Measurements from ENCODE around the gene TWF2.

Gene TWF2

GRCh38 chr3:52218454-52218853 is 20.5 kb downstream of the TWF2 start:
- 0 out of 2 replicates have a peak overlapping the region, but pooled peaks have one; percentile 35 for H2AFZ ChIP-seq (ENCODE audit: low read length)
- peaks cover 31% of the 10 kb centered on the region for H3K79me2 ChIP-seq (ENCODE audit: insufficient read depth, low read length)
- H3K27me3 ChIP-seq (ENCODE audit: insufficient read depth, low read length, poor library complexity, severe bottlenecking): no peaks in the 10 kb centered on the region
- H3K4me3 ChIP-seq (ENCODE audit: low read length, poor library complexity, severe bottlenecking): peak overlapping the region; percentile 74
- peak overlapping the region; percentile 70 for H3K9ac ChIP-seq (ENCODE audit: low read depth, low read length, poor library complexity, severe bottlenecking)
- H4K20me1 ChIP-seq (ENCODE audit: insufficient read depth, low read length, poor library complexity, severe bottlenecking): no peaks in the 10 kb centered on the region
- no peaks in the 10 kb centered on the region for H3K9me2 ChIP-seq (replicated peaks; ENCODE audit: low read depth, low read length)
- H3K4me1 ChIP-seq (ENCODE audit: insufficient read depth, low read length, poor library complexity, severe bottlenecking): peaks cover 63% of the 10 kb centered on the region
- peaks cover 22% of the 10 kb centered on the region; the same call in 1 of the 2 replicates for H3K36me3 ChIP-seq (ENCODE audit: insufficient read depth, low read length)
- peaks cover 13% of the 10 kb centered on the region; the same call in 1 of the 2 replicates for H3F3A ChIP-seq (ENCODE audit: low read depth)
- peak overlapping the region; percentile 98 for H3K4me2 ChIP-seq (ENCODE audit: low read depth, low read length, poor library complexity, severe bottlenecking)
- no peaks in the 10 kb centered on the region for H3K9me3 ChIP-seq (ENCODE audit: insufficient read depth, low read depth, low read length)
- no peak for TF ChIP-seq EZH2phosphoT487 (IDR thresholded peaks at IDR 0.05; ENCODE audit: borderline replicate concordance)
- TF ChIP-seq CTCF (conservative IDR thresholded peaks at IDR 0.05; ENCODE audit: low read length): no peak

DNA sequence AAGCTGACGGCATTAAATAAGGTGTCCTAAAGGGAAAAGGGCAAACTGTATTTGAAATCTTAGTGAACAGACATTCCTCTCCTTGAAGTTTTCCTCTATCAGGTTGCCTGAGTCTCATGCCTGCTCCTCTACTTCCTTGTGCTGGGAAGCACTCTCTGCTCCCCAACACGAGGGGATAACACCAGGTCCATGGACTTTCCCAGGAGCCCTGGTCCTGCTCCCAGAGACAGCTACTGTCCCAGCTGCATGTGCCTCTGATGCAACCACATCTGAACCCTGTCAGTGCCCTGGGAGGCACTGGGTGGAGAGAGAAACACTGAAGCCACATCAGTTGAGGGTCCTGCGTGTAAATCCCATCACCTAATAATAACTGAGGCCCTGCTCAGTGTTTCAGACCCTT is 20.9 kb downstream of the TWF2 start:
- no peak for TF ChIP-seq CTCF (conservative IDR thresholded peaks at IDR 0.05; ENCODE audit: low read length)
- TF ChIP-seq EZH2phosphoT487 (IDR thresholded peaks at IDR 0.05; ENCODE audit: borderline replicate concordance): no peak
- Histone ChIP-seq H3K27me3 (ENCODE audit: insufficient read depth, low read length, poor library complexity, severe bottlenecking) (no peaks in the 10 kb centered on the region), H3K9ac (ENCODE audit: low read depth, low read length, poor library complexity, severe bottlenecking) (peak overlapping the region; percentile 70), H3K9me2 (replicated peaks; ENCODE audit: low read depth, low read length) (no peaks in the 10 kb centered on the region), H3K4me3 (ENCODE audit: low read length, poor library complexity, severe bottlenecking) (peak overlapping the region; percentile 74), H3K9me3 (ENCODE audit: insufficient read depth, low read depth, low read length) (no peaks in the 10 kb centered on the region), H3F3A (ENCODE audit: low read depth) (peaks cover 13% of the 10 kb centered on the region; the same call in 1 of the 2 replicates), H3K79me2 (ENCODE audit: insufficient read depth, low read length) (peaks cover 27% of the 10 kb centered on the region), H2AFZ (ENCODE audit: low read length) (no peak overlapping the region), H3K4me1 (ENCODE audit: insufficient read depth, low read length, poor library complexity, severe bottlenecking) (peaks cover 60% of the 10 kb centered on the region), H4K20me1 (ENCODE audit: insufficient read depth, low read length, poor library complexity, severe bottlenecking) (no peaks in the 10 kb centered on the region), H3K36me3 (ENCODE audit: insufficient read depth, low read length) (peaks cover 26% of the 10 kb centered on the region; the same call in 1 of the 2 replicates), H3K4me2 (ENCODE audit: low read depth, low read length, poor library complexity, severe bottlenecking) (peak overlapping the region; percentile 98)

GRCh38 chr3:52217409-52217805 is 21.6 kb downstream of the TWF2 start:
- TF ChIP-seq CTCF (conservative IDR thresholded peaks at IDR 0.05; ENCODE audit: low read length) (no peak), EZH2phosphoT487 (IDR thresholded peaks at IDR 0.05; ENCODE audit: borderline replicate concordance) (no peak)
- peaks cover 21% of the 10 kb centered on the region for H3K79me2 ChIP-seq (ENCODE audit: insufficient read depth, low read length)
- H4K20me1 ChIP-seq (ENCODE audit: insufficient read depth, low read length, poor library complexity, severe bottlenecking): no peaks in the 10 kb centered on the region
- peak overlapping the region; percentile 98 for H3K4me2 ChIP-seq (ENCODE audit: low read depth, low read length, poor library complexity, severe bottlenecking)
- no peaks in the 10 kb centered on the region for H3K9me2 ChIP-seq (replicated peaks; ENCODE audit: low read depth, low read length)
- peak overlapping the region; percentile 74 for H3K4me3 ChIP-seq (ENCODE audit: low read length, poor library complexity, severe bottlenecking)
- peak overlapping the region; percentile 70 for H3K9ac ChIP-seq (ENCODE audit: low read depth, low read length, poor library complexity, severe bottlenecking)
- H3K4me1 ChIP-seq (ENCODE audit: insufficient read depth, low read length, poor library complexity, severe bottlenecking): peaks cover 54% of the 10 kb centered on the region
- no peak overlapping the region for H2AFZ ChIP-seq (ENCODE audit: low read length)
- H3F3A ChIP-seq (ENCODE audit: low read depth): peaks cover 13% of the 10 kb centered on the region; the same call in 1 of the 2 replicates
- H3K27me3 ChIP-seq (ENCODE audit: insufficient read depth, low read length, poor library complexity, severe bottlenecking): no peaks in the 10 kb centered on the region
- H3K9me3 ChIP-seq (ENCODE audit: insufficient read depth, low read depth, low read length): no peaks in the 10 kb centered on the region
- H3K36me3 ChIP-seq (ENCODE audit: insufficient read depth, low read length): peaks cover 32% of the 10 kb centered on the region; the same call in 1 of the 2 replicates
